ENCODE data around the gene GPD2. TPM values are rescaled to one million over a fixed set of nuclear protein-coding genes. Genes with fewer than 3 reads are reported as not detected.

Gene GPD2
- total RNA-seq, 4 donors from 2014 or later = 72.4 to 89.2 (median 79.6) TPM

GRCh38 chr2:156592809-156593593, 156.8 kb downstream of the GPD2 start:
- H3K27me3 ChIP-seq = no peaks in the 10 kb centered on the region
- H3K4me1 ChIP-seq = peaks cover 0 to 25% (median 6%) of the 10 kb centered on the region in 4 donors
- whole genome bisulfite sequencing, 2 donors = 76% methylated on average over 8 of the region's 8 CpGs
- H3K9me3 ChIP-seq = no peaks in the 10 kb centered on the region
- no peak overlapping the region for H3K4me3 ChIP-seq
- DNase-seq (ENCODE audit: low spot score in 2 of 2) = no peak
- peak overlapping the region in 2 of 4 donors; percentile 32 to 44 for H3K27ac ChIP-seq
- no peak for TF ChIP-seq POLR2A (IDR thresholded peaks at IDR 0.05)
- TF ChIP-seq EP300 (IDR thresholded peaks at IDR 0.05) = no peak
- no peaks in the 10 kb centered on the region for H3K36me3 ChIP-seq

GRCh38 chr2:156593594-156593921, 157.4 kb downstream of the GPD2 start:
- no peaks in the 10 kb centered on the region for H3K27me3 ChIP-seq
- peaks cover 0 to 24% (median 6%) of the 10 kb centered on the region in 4 donors for H3K4me1 ChIP-seq
- H3K27ac ChIP-seq = peak overlapping the region in 2 of 4 donors; percentile 32 to 44
- TF ChIP-seq CTCF (IDR thresholded peaks at IDR 0.05) (no peak), POLR2A (IDR thresholded peaks at IDR 0.05) (no peak), EP300 (IDR thresholded peaks at IDR 0.05) (no peak)
- H3K9me3 ChIP-seq = no peaks in the 10 kb centered on the region
- no peak overlapping the region for H3K4me3 ChIP-seq
- H3K36me3 ChIP-seq = no peaks in the 10 kb centered on the region
- no peak for DNase-seq (ENCODE audit: low spot score in 2 of 2)
- WGBS, 2 donors = 68 to 70% methylated on average over 2 of the region's 2 CpGs

GRCh38 chr2:156598563-156598962, 162.4 kb downstream of the GPD2 start:
- peaks cover 0 to 16% (median 4%) of the 10 kb centered on the region in 4 donors for H3K4me1 ChIP-seq
- TF ChIP-seq EP300 (IDR thresholded peaks at IDR 0.05) (no peak), CTCF (IDR thresholded peaks at IDR 0.05) (no peak), POLR2A (IDR thresholded peaks at IDR 0.05) (no peak)
- no peaks in the 10 kb centered on the region for H3K27me3 ChIP-seq
- H3K36me3 ChIP-seq = no peaks in the 10 kb centered on the region
- H3K9me3 ChIP-seq = no peaks in the 10 kb centered on the region
- peak overlapping the region in 1 of 4 donors; percentile 42 for H3K27ac ChIP-seq
- DNase-seq (ENCODE audit: low spot score in 2 of 2) = no peak
- no peak overlapping the region for H3K4me3 ChIP-seq
- WGBS, 2 donors = 46 to 48% methylated on average over 1 of the region's 1 CpG

- Histone ChIP-seq H3K36me3 (no peaks in the 10 kb centered on the region), H3K27me3 (no peaks in the 10 kb centered on the region), H3K27ac (peak overlapping the region in 2 of 4 donors; percentile 13 to 84), H3K9me3 (no peaks in the 10 kb centered on the region), H3K4me3 (no peak overlapping the region), H3K4me1 (peaks cover 0 to 12% (median 4%) of the 10 kb centered on the region in 4 donors)
- WGBS, 2 donors = 85 to 94% methylated on average over 3 of the region's 3 CpGs
- TF ChIP-seq POLR2A (IDR thresholded peaks at IDR 0.05) (no peak), EP300 (IDR thresholded peaks at IDR 0.05) (no peak), CTCF (IDR thresholded peaks at IDR 0.05) (no peak)
- no peak for DNase-seq (ENCODE audit: low spot score in 2 of 2)
Observed at GRCh38 chr2:156600196-156600595, 164.0 kb downstream of the GPD2 start.

- Histone ChIP-seq H3K27me3 (no peaks in the 10 kb centered on the region), H3K4me3 (no peak overlapping the region), H3K36me3 (no peaks in the 10 kb centered on the region), H3K27ac (peak overlapping the region; percentile 41 to 84 (median 72)), H3K4me1 (peaks cover 0 to 12% (median 4%) of the 10 kb centered on the region in 4 donors), H3K9me3 (no peaks in the 10 kb centered on the region)
- WGBS, 2 donors = 41 to 43% methylated on average over 6 of the region's 6 CpGs
- no peak for DNase-seq (ENCODE audit: low spot score in 2 of 2)
- TF ChIP-seq CTCF (IDR thresholded peaks at IDR 0.05) = no peak
- TF ChIP-seq EP300 (IDR thresholded peaks at IDR 0.05) = peak; percentile 35 to 59
Observed at GRCh38 chr2:156601855-156602551, 165.8 kb downstream of the GPD2 start.
